NK-92 (cell line): ENCODE measurements around the gene DIP2A.

Source experiments
- DNase-seq: peaks from one replicate; lab custom pipeline; 2025; ENCODE audit not compliant: unreplicated experiment; lab: John Stamatoyannopoulos, UW

Gene DIP2A

GRCh38 chr21:46477765-46478164 is 19.1 kb downstream of the DIP2A start:
- no peak for DNase-seq

DNA sequence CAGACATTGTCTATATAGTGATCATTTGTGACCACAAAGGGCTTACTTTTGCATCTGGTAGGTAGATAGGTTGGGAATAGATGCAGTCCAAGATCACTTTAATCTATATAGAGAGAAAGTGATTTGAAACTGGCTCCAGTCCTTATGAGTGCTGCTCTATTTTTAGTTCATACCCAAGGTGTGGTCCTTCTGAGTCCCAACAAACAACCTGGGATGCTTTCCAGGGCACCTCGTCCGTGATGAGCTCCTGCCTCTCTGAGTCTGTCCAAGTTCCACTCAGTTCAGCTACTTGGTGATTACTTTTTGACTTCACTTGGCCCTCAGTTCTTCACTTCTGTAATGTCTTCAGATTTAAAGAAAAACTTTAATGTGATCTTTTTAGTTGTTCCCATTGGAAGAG is 20.2 kb downstream of the DIP2A start:
- no peak for DNase-seq

DNA sequence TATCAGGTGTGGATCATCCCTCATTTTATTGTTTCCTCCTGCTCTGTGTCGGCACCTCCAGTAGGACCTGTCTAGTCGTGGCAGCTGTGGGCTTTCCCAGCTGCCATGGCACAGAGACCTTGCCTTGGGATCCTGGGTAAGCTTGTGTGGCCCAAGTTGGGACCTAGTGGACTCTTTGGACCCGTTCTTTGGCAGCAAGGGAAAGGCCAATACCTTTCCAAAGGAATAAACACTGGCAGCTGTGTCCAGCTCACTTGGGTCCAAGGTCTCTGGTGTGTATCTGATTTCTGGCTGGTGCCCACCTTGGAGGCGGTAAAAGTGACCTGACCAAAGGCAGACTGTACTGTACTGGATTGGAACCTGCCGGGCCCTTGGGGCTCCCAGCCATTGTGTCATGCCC is 21.8 kb downstream of the DIP2A start:
- DNase-seq = no peak

DNA sequence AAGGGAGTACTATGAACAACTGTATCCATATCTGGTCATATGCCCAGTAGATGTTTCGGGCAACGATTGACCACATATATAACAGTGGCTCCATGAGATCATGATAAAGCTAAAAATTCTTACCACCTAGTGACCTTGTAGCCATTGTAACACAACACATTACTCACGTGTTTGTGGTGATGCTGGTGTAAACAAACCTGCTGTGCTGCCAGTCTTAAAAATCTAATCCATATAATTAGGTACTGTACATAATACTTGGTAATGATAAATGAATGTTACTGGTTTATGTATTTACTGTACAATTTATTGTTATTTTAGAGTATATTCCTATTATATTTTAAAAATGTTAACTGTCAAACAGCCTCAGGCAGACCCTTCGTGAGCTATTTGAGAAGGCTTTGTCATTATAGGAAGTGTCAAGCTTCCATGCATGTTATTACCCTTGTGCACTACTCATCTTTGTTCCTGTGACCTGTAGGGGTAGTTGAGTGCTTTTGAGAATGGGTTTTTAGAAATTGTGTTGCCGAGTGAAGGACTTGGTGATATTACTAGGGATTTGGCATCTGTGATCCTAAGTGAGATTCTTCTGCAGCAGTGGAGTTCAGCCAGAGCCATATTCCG is 23.6 kb downstream of the DIP2A start:
- DNase-seq = no peak

- no peak for DNase-seq
These were observed 24.1 kb downstream of the DIP2A start for GRCh38 chr21:46482846-46483231.

GRCh38 chr21:46483300-46484295 is 24.9 kb downstream of the DIP2A start:
- DNase-seq = no peak

- no peak for DNase-seq
These were observed 27.9 kb downstream of the DIP2A start for GRCh38 chr21:46486481-46487126.

- DNase-seq = no peak
These were observed 30.5 kb downstream of the DIP2A start for GRCh38 chr21:46489162-46489663.

GRCh38 chr21:46489800-46490199 is 31.1 kb downstream of the DIP2A start:
- no peak for DNase-seq

- DNase-seq = no peak
These were observed 32.9 kb downstream of the DIP2A start for GRCh38 chr21:46491553-46491952.

- no peak for DNase-seq
These were observed 34.2 kb downstream of the DIP2A start for GRCh38 chr21:46492851-46493250.

DNA sequence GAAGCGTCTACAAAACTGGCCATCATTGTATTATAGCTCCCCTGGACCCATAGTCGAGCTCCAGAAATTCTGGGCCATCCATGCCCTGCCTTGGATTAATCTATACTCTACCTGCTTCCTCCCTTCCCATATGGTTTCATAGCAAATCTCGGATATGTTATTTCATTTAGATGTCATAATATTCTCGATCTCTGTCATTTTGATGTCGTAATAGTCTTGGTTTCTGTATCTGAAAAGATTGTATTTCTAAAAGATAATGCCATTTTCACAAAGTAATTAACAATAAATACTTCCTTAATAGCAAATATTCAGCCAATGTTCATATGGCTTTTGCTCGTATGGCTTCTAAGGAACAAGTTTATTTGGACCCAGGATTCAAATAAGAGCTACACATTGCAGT is 35.1 kb downstream of the DIP2A start:
- no peak for DNase-seq

- no peak for DNase-seq
These were observed 39.8 kb downstream of the DIP2A start for GRCh38 chr21:46498335-46499050.

GRCh38 chr21:46500224-46500861 is 41.7 kb downstream of the DIP2A start:
- DNase-seq = no peak

DNA sequence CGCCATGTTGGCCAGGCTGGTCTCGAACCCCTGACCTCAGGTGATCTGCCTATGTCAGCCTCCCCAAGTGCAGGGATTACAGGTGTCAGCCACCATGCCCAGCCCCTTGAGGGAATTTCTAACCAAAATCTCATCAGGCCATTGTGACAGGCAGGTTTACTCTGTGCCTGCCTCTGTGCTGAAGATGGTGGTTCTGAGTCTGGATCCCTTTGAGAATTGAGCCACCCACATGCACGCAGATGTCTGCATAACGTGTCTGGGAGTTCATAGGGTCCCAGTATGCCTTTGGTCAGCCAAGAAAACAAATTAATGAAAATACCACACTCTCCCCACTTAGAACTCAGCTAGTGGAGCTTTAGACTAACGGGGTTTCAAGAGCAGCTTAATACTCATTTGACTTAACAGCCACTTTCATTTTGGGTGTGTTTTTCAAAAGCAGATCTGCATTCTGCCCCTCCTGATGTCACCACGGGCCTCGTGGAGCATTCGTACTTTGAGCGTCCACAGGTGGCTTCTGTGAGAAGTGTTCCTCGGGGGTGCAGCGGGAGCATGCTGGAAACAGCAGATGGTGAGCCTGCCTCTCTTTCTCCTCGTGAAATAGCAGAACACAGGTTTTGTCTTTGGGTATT is 45.3 kb downstream of the DIP2A start:
- DNase-seq = no peak

GRCh38 chr21:46504666-46505065 is 46.0 kb downstream of the DIP2A start:
- DNase-seq = no peak

GRCh38 chr21:46507562-46507961 is 48.9 kb downstream of the DIP2A start:
- no peak for DNase-seq

DNA sequence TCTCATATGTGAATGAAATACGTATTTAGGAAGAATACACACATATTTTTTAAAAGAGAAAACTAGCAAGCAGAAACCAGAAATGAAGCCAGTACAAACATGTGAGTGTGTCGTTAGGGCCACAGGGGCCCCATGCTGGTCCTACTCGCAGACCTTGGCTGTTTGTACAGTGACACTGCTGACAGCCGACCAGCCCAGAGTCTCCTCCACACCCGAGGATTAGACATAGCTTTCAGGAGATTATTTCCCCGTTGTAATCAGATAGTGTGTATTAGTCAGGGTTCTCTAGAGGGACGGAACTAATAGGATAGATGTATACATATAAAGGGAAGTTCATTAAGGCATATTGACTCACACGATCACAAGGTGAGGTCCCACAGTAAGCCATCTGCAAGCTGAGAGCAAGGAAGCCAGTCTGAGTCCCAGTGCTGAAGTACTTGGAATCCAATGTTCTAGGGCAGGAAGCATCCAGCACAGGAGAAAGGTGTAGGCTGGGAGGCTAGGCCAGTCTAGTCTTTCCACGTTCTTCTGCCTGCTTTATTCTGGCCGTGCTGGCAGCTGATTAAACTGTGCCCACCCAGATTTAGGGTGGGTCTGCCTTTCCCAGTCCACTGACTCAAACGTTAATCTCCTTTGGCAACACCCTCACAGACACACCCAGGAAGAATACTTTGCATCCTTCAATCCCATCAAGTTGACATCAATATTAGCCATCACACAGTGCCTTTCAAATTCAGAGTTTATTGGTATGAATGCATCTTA is 51.2 kb downstream of the DIP2A start:
- no peak for DNase-seq

DNA sequence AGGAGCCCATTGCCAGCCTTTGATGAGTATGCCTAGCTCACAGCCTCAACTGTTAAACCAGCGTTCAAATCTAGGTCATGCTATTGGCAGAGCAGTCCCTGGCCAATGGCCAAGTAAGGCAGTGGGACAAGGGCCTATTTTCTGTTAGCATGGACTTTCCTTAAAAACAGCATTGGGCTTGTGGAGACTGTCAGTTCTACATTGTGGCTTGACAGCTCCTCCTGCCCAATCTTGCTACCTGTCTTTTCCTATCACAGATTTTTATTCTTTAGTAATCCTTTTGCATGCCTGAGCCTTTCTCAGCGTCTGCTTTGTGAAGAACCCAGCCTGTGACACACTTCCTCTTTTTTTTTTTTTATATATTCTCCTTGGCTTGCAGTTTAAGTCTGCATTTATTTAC is 56.4 kb downstream of the DIP2A start:
- no peak for DNase-seq
